CD14-positive monocyte (primary cell): Measurements from ENCODE around the gene BACH1. TPM values are rescaled to one million over a fixed set of nuclear protein-coding genes. Genes with fewer than 3 reads are reported as not detected.

Experiments used
- DNase-seq, 3 donors: peaks; one replicate each; pipeline ENCODE4 v3.0.0-alpha.2; 2011 to 2022
- H2AFZ ChIP-seq: 2 replicates; pipeline ENCODE4 v1.6.0; 2012; ENCODE audit warnings: mild to moderate bottlenecking, low read depth, low read length, inconsistent platforms; ENCODE audit not compliant: insufficient read depth, poor library complexity, severe bottlenecking
- H3K27ac ChIP-seq, 2 donors: 1 replicate in 1 of 2; 2 replicates in 1 of 2; pipeline ENCODE4 v1.5.1; 2012 to 2013; ENCODE audit warnings: low read length in 2 of 2, control low read depth in 1 of 2, inconsistent platforms in 1 of 2, low read depth in 1 of 2, mild to moderate bottlenecking in 1 of 2
- H3K27me3 ChIP-seq, 2 donors: one replicate each; pipeline versions ENCODE4 v1.6.0 to v1.6.1; 2011 to 2013; ENCODE audit warnings: low read length in 2 of 2; ENCODE audit not compliant: control insufficient read depth in 2 of 2, insufficient read depth in 2 of 2
- H3K36me3 ChIP-seq, 2 donors: replicated peaks in 1 of 2; 1 replicate in 1 of 2; 2 replicates in 1 of 2; pipeline versions ENCODE4 v1.5.1 to v1.6.1; 2012 to 2013; ENCODE audit warnings: low read length in 2 of 2, control low read depth in 1 of 2, inconsistent platforms in 1 of 2, mild to moderate bottlenecking in 1 of 2; ENCODE audit not compliant: insufficient read depth in 2 of 2, control insufficient read depth in 1 of 2
- H3K4me1 ChIP-seq, 2 donors: 1 replicate in 1 of 2; 2 replicates in 1 of 2; pipeline versions ENCODE4 v1.5.1 to v1.6.1; 2012 to 2013; ENCODE audit warnings: low read length in 2 of 2, control low read depth in 1 of 2, inconsistent platforms in 1 of 2, mild to moderate bottlenecking in 1 of 2, moderate library complexity in 1 of 2; ENCODE audit not compliant: insufficient read depth in 2 of 2, control insufficient read depth in 1 of 2
- H3K4me2 ChIP-seq: replicated peaks from 2 replicates; pipeline ENCODE3; 2012; ENCODE audit warnings: low read length, moderate library complexity, mild to moderate bottlenecking; ENCODE audit not compliant: poor library complexity, severe bottlenecking; ENCODE audit errors: extremely low read depth
- H3K4me3 ChIP-seq, 3 experiments: fragments of 200-600 bp in 1 of 3; sonication (generic) in 1 of 3; replicated peaks in 1 of 3; 1 replicate in 2 of 3; 2 replicates in 1 of 3; pipeline ENCODE4 v1.5.1; 2011 to 2013; ENCODE audit warnings: low read length in 3 of 3, mild to moderate bottlenecking in 3 of 3, control low read depth in 2 of 3, low read depth in 2 of 3, inconsistent platforms in 1 of 3, moderate library complexity in 1 of 3
- H3K79me2 ChIP-seq: 2 replicates; pipeline ENCODE4 v1.6.0; 2012; ENCODE audit warnings: mild to moderate bottlenecking, control low read depth, inconsistent platforms, low read length, moderate library complexity; ENCODE audit not compliant: insufficient read depth
- H3K9ac ChIP-seq: 2 replicates; pipeline ENCODE4 v1.6.0; 2017; ENCODE audit warnings: low read length, mild to moderate bottlenecking; ENCODE audit not compliant: insufficient read depth, poor library complexity, severe bottlenecking
- H3K9me3 ChIP-seq, 2 donors: replicated peaks in 1 of 2; 1 replicate in 1 of 2; 2 replicates in 1 of 2; pipeline versions ENCODE4 v1.5.1 to v1.6.1; 2012 to 2013; ENCODE audit warnings: low read length in 2 of 2, control low read depth in 1 of 2; ENCODE audit not compliant: control insufficient read depth in 1 of 2, insufficient read depth in 1 of 2
- H4K20me1 ChIP-seq: 2 replicates; pipeline ENCODE4 v1.6.0; 2012; ENCODE audit warnings: mild to moderate bottlenecking, low read length, control low read depth, moderate library complexity; ENCODE audit not compliant: insufficient read depth
- H3K27ac Mint-ChIP-seq, 7 donors: one replicate each; pipeline ENCODE4 v1.8.0; 2020; ENCODE audit warnings: mild to moderate bottlenecking in 7 of 7, mixed read lengths in 7 of 7, moderate library complexity in 6 of 7, inconsistent platforms in 2 of 7
- H3K27me3 Mint-ChIP-seq, 3 donors: one replicate each; pipeline ENCODE4 v1.8.0; 2021 to 2022; ENCODE audit warnings: low read depth in 3 of 3, mild to moderate bottlenecking in 3 of 3, mixed read lengths in 3 of 3, moderate library complexity in 3 of 3, inconsistent platforms in 1 of 3
- H3K36me3 Mint-ChIP-seq, 2 donors: one replicate each; pipeline ENCODE4 v1.8.0; 2020; ENCODE audit warnings: mixed read lengths in 2 of 2, inconsistent platforms in 1 of 2, mild to moderate bottlenecking in 1 of 2
- H3K4me1 Mint-ChIP-seq: one replicate; pipeline ENCODE4 v1.8.0; 2020; ENCODE audit warnings: mild to moderate bottlenecking, mixed read lengths
- H3K4me3 Mint-ChIP-seq, 2 donors: one replicate each; pipeline ENCODE4 v1.8.0; 2020; ENCODE audit warnings: mild to moderate bottlenecking in 2 of 2, mixed read lengths in 2 of 2, moderate library complexity in 1 of 2
- H3K9me3 Mint-ChIP-seq, 7 donors: one replicate each; pipeline ENCODE4 v1.8.0; 2020 to 2022; ENCODE audit warnings: mixed read lengths in 7 of 7, mild to moderate bottlenecking in 6 of 7, moderate library complexity in 6 of 7, inconsistent platforms in 2 of 7
- WGBS: methylation state at CpG from one replicate; pipeline ENCODE4 v1.1.5; 2013; ENCODE audit warnings: missing lambda C conversion rate; ENCODE audit not compliant: insufficient coverage; 5-methylcytosine and 5-hydroxymethylcytosine counted together
- intact Hi-C, 2 donors: fragments of 100-400 bp; cut with micrococcal nuclease; formaldehyde crosslinking; loops; one replicate each; pipeline versions ENCODE4 v1.15.0 to v1.15.1; 2023
- polyA plus RNA-seq, 3 donors: library from polyadenylated mRNA; depleted of rRNA in 1 of 3; unstranded in 2 of 3; stranded (reverse) in 1 of 3; fragments of 300-500 nt in 2 of 3; fragments of >200 nt in 1 of 3; fragmentation: Illumina TruSeq in 2 of 3; gene quantifications; 1 replicate in 2 of 3; 2 replicates in 1 of 3; pipeline ENCODE4 v1.2.3, GENCODE V29; 2012 to 2021
- TF ChIP-seq, protein P1 (sequence below): fragments of 200-600 bp; IDR thresholded peaks from one replicate; pipeline ENCODE4 v1.8.0; 2022; ENCODE audit warnings: antibody characterized with exemption, mild to moderate bottlenecking

Gene BACH1
- polyA plus RNA-seq, 3 donors: 69.2 to 199 (median 148) TPM

GRCh38 chr21:29315131-29315749 lies 16.5 kb downstream of the BACH1 start:
- H3K4me3 ChIP-seq: no peak overlapping the region
- peak in 1 of 3 donors; percentile 40 for DNase-seq
- peak overlapping the region; percentile 24 to 60 for H3K27ac ChIP-seq
- peaks cover 48 to 59% of the 10 kb centered on the region in 2 donors for H3K36me3 Mint-ChIP-seq
- H2AFZ ChIP-seq: no peak overlapping the region
- intact Hi-C loops: loop anchor here in 1 of 2 donors (2.0 kb wide), 1 partner anchor 14 kb away; no protein-coding TSS in a partner anchor
- H3K27me3 Mint-ChIP-seq: no peaks in the 10 kb centered on the region
- H3K27ac Mint-ChIP-seq: peak overlapping the region; percentile 39 to 89 (median 82)
- H3K27me3 ChIP-seq: no peaks in the 10 kb centered on the region
- no CpG with 5 or more reads among the region's 2 CpGs for whole genome bisulfite sequencing
- peaks cover 37 to 61% of the 10 kb centered on the region in 2 donors for H3K4me1 ChIP-seq
- peaks cover 92% of the 10 kb centered on the region for H3K4me1 Mint-ChIP-seq
- no peak overlapping the region for H3K9ac ChIP-seq
- peaks cover 0 to 5% (median 3%) of the 10 kb centered on the region in 7 donors for H3K9me3 Mint-ChIP-seq
- H4K20me1 ChIP-seq: peaks cover 100% of the 10 kb centered on the region
- no peaks in the 10 kb centered on the region for H3K9me3 ChIP-seq
- TF ChIP-seq, protein P1, sequence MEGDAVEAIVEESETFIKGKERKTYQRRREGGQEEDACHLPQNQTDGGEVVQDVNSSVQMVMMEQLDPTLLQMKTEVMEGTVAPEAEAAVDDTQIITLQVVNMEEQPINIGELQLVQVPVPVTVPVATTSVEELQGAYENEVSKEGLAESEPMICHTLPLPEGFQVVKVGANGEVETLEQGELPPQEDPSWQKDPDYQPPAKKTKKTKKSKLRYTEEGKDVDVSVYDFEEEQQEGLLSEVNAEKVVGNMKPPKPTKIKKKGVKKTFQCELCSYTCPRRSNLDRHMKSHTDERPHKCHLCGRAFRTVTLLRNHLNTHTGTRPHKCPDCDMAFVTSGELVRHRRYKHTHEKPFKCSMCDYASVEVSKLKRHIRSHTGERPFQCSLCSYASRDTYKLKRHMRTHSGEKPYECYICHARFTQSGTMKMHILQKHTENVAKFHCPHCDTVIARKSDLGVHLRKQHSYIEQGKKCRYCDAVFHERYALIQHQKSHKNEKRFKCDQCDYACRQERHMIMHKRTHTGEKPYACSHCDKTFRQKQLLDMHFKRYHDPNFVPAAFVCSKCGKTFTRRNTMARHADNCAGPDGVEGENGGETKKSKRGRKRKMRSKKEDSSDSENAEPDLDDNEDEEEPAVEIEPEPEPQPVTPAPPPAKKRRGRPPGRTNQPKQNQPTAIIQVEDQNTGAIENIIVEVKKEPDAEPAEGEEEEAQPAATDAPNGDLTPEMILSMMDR: no peak
- H3K4me3 Mint-ChIP-seq: no peak overlapping the region
- H3K4me2 ChIP-seq: peak overlapping the region; percentile 52
- peaks cover 17 to 32% of the 10 kb centered on the region in 2 donors for H3K36me3 ChIP-seq
- H3K79me2 ChIP-seq: peaks cover 100% of the 10 kb centered on the region

GRCh38 chr21:29316029-29316742 lies 17.5 kb downstream of the BACH1 start:
- peak overlapping the region in 1 of 3 experiments; percentile 34 for H3K4me3 ChIP-seq
- H3K79me2 ChIP-seq: peaks cover 100% of the 10 kb centered on the region
- H3K9me3 Mint-ChIP-seq: peaks cover 0 to 7% (median 4%) of the 10 kb centered on the region in 7 donors
- H3K27ac Mint-ChIP-seq: peak overlapping the region; percentile 29 to 89 (median 83)
- DNase-seq: peak in 1 of 3 donors; percentile 32
- TF ChIP-seq, protein P1: no peak
- no peak overlapping the region for H3K9ac ChIP-seq
- H2AFZ ChIP-seq: no peak overlapping the region
- H3K36me3 Mint-ChIP-seq: peaks cover 49 to 59% of the 10 kb centered on the region in 2 donors
- intact Hi-C loops: no loop called here
- WGBS: 0% methylated on average over 1 of the region's 3 CpGs
- H3K4me1 ChIP-seq: peaks cover 37 to 57% of the 10 kb centered on the region in 2 donors
- peaks cover 86% of the 10 kb centered on the region for H3K4me1 Mint-ChIP-seq
- H3K4me2 ChIP-seq: peak overlapping the region; percentile 52
- H3K27ac ChIP-seq: peak overlapping the region in 1 of 2 donors; percentile 60
- peaks cover 100% of the 10 kb centered on the region for H4K20me1 ChIP-seq
- no peaks in the 10 kb centered on the region for H3K27me3 ChIP-seq
- peaks cover 1 to 2% of the 10 kb centered on the region in 2 donors for H3K9me3 ChIP-seq
- peaks cover 13 to 32% of the 10 kb centered on the region in 2 donors for H3K36me3 ChIP-seq
- peaks cover 0 to 2% (median 0%) of the 10 kb centered on the region in 3 donors for H3K27me3 Mint-ChIP-seq
- peak overlapping the region in 1 of 2 donors; percentile 28 for H3K4me3 Mint-ChIP-seq
